Measurements from ENCODE around the gene TRIM23.
A peak's percentile ranks its signal among the peaks of the same experiment; 100 is the strongest.

TRIM23 gene

GRCh38 chr5:65563777-65564176, 60.4 kb downstream of the TRIM23 start:
- DNase-seq: no peak

DNA sequence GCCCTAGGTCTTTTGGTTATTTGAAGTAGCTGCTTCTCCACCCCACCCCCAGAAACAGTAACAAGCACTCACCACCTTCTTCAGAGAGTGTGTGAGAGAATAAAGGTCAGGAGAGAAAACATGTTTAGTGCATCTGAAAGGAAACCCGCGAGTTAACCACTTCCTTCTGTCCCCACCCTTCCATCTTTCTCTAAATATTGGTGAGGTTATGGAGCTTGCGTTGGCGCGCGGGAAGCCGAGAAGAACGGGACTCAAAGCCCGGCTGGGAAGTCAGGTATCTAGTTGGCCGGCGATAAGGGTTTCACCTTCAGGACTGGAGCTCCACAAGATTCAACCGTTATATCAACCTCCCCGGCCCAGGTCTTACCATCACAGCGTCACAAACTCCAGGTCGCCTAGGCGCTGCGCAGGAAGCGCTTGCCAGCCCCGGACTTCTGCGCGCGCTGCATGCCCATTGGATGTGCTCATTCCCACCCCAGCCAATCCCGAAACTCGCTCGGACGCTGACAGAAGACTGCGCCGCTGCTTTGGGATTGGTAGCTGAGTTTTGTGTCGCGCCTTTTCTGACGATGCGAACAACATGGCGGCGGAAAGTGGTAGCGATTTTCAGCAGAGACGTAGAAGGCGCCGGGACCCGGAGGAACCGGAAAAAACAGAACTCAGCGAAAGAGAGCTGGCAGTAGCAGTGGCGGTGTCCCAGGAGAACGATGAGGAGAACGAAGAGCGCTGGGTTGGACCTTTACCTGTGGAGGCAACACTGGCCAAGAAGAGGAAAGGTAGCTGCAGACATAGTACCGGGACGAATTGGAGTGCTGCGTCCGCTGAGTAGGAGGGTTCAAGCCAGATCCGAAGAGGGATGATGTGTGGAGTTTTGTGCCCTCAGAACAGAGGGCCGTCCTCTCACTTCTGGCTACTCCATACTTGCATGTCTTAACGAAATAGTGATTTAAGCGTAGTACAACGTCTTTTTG, 61.1 kb downstream of the TRIM23 start, which contains the start of the genes CENPK and PPWD1:
TSS of gene CENPK (minus strand) at position 438 of the 971 bp plus-strand sequence. CDS start 8,261 bp downstream, outside the sequence.
TSS of gene PPWD1 (plus strand) at position 566 of the 971 bp plus-strand sequence. CDS start at position 581, 15 bp downstream.
- DNase-seq: peak; percentile 98

GRCh38 chr5:65556718-65557117, 67.4 kb downstream of the TRIM23 start:
- no peak for DNase-seq

- no peak for DNase-seq
Measured at GRCh38 chr5:65556181-65556580, 68.0 kb downstream of the TRIM23 start.

DNA sequence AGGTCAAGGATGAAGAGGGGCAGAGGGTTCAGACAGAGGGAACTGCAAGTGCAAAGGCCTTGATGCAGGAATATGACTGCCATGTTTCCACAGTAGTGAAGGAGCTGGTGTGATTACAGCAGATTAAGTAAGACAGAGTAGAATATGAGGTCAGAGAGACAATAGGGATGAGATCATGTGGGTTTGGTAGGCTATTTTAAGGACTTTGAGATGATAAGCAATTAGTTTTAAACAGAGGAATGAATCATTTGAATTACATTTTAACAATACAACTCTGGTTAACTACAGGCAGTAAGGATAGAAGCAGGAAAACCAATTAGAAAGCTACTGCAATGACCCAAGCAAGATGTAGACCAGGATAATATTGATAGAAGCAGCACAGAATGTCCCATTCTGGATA, 68.8 kb downstream of the TRIM23 start:
- no peak for DNase-seq

DNA sequence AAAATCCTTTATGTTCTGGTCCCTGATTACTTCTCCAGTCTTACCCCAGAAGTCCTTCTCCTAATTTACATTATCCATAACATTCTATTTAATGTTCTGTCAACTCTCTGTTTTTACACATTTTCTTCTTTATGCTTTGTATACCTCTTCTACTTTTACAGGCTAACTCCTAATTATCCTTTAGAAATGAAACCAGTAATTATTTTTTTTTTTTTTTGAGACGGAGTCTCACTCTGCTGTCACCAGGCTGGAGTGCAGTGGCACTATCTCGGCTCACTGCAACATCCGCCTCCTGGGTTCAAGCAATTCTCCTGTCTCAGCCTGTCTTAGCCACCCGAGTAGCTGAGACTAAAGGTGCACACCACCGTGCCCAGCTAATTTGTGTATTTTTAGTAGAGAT, 70.2 kb downstream of the TRIM23 start:
- no peak for DNase-seq

- peak; percentile 84 for DNase-seq
Measured at GRCh38 chr5:65548281-65548680, 75.9 kb downstream of the TRIM23 start.

- DNase-seq: no peak
Measured at GRCh38 chr5:65546141-65546540, 78.0 kb downstream of the TRIM23 start.

DNA sequence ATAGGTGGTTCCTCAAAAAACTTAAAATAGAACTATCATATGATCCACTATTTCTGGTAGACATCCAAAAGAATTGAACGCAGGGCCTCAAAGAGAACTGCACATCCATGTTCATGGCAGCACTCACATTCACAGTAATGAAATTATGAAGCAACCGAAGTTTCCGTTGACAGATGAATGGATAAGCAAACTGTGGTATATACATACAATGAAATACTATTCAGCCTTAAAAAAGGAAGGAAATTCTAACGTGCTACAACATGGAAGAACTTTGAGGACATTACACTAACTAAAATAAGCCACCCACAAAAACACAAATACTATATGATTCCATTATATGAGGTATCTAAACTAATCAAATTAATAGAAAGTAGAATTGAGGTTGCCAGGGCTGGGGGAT, 79.7 kb downstream of the TRIM23 start:
- no peak for DNase-seq

- no peak for DNase-seq
Measured at GRCh38 chr5:65539827-65540226, 84.3 kb downstream of the TRIM23 start.
